Neural progenitor cell (in vitro differentiated cells): ENCODE results near the gene CALCOCO2. TPM values are rescaled to one million over a fixed set of nuclear protein-coding genes. Genes with fewer than 3 reads are reported as not detected.

Experiments
- DNase-seq: peaks from one replicate; pipeline ENCODE4 v3.0.0-alpha.2; 2016; ENCODE audit warnings: low spot score
- H2AFZ ChIP-seq: fragments of 200-600 bp; sonication (generic); replicated peaks from 2 replicates; pipeline ENCODE4 v1.6.1; 2016; ENCODE audit warnings: antibody characterized with exemption
- H3F3A ChIP-seq: fragments of 200-600 bp; sonication (generic); 2 replicates; pipeline ENCODE4 v1.6.1; 2016; ENCODE audit warnings: antibody characterized with exemption, low read depth
- H3K27ac ChIP-seq: fragments of 200-600 bp; sonication (generic); 2 replicates; pipeline ENCODE4 v1.5.1; 2016; ENCODE audit warnings: mild to moderate bottlenecking
- H3K27me3 ChIP-seq: fragments of 200-600 bp; sonication (generic); 2 replicates; pipeline ENCODE4 v1.6.1; 2016; ENCODE audit warnings: mild to moderate bottlenecking, moderate library complexity
- H3K36me3 ChIP-seq: fragments of 200-600 bp; sonication (generic); 2 replicates; pipeline ENCODE4 v1.5.1; 2016
- H3K4me1 ChIP-seq: fragments of 200-600 bp; sonication (generic); 2 replicates; pipeline ENCODE4 v1.6.1; 2016; ENCODE audit warnings: mixed run types
- H3K4me2 ChIP-seq: fragments of 200-600 bp; sonication (generic); 2 replicates; pipeline ENCODE4 v1.6.1; 2016
- H3K4me3 ChIP-seq: fragments of 200-600 bp; sonication (generic); 2 replicates; pipeline ENCODE4 v1.5.1; 2016
- H3K79me2 ChIP-seq: fragments of 200-600 bp; sonication (generic); 2 replicates; pipeline ENCODE4 v1.6.1; 2016; ENCODE audit warnings: low read depth
- H3K9ac ChIP-seq: fragments of 200-600 bp; sonication (generic); 2 replicates; pipeline ENCODE4 v1.6.1; 2016
- H3K9me3 ChIP-seq: fragments of 200-600 bp; sonication (generic); 2 replicates; pipeline ENCODE4 v1.5.1; 2016; ENCODE audit warnings: low read depth
- H4K20me1 ChIP-seq: fragments of 200-600 bp; sonication (generic); 2 replicates; pipeline ENCODE4 v1.6.1; 2016; ENCODE audit warnings: low read depth
- H3K27ac Mint-ChIP-seq: 3 replicates; pipeline ENCODE4 v1.8.0; 2021; ENCODE audit warnings: mixed read lengths
- H3K27me3 Mint-ChIP-seq: 2 replicates; pipeline ENCODE4 v1.8.0; 2022; ENCODE audit warnings: low read depth, mild to moderate bottlenecking, inconsistent platforms, moderate library complexity, mixed read lengths; ENCODE audit not compliant: insufficient read depth
- H3K36me3 Mint-ChIP-seq: 3 replicates; pipeline ENCODE4 v1.8.0; 2021; ENCODE audit warnings: mixed read lengths
- H3K4me1 Mint-ChIP-seq: 3 replicates; pipeline ENCODE4 v1.8.0; 2021; ENCODE audit warnings: mixed read lengths
- H3K4me3 Mint-ChIP-seq: 3 replicates; pipeline ENCODE4 v1.8.0; 2021; ENCODE audit warnings: mild to moderate bottlenecking, moderate library complexity, mixed read lengths
- H3K9me3 Mint-ChIP-seq: 3 replicates; pipeline ENCODE4 v1.8.0; 2020; ENCODE audit warnings: mixed read lengths
- EZH2 ChIP-seq: fragments of 200-600 bp; sonication (generic); IDR thresholded peaks from 2 replicates; pipeline ENCODE4 v1.6.1; 2017; ENCODE audit warnings: antibody characterized with exemption, mild to moderate bottlenecking, moderate library complexity
- EZH2phosphoT487 ChIP-seq: fragments of 200-600 bp; sonication (generic); IDR thresholded peaks from 2 replicates; pipeline ENCODE4 v1.6.1; 2017; ENCODE audit warnings: antibody characterized with exemption
- total RNA-seq: library from RNA; depleted of rRNA; stranded (reverse); fragments of >200 nt; gene quantifications from 2 replicates; pipeline ENCODE4 v1.2.3, GENCODE V29; 2015; ENCODE audit warnings: low replicate concordance
- TF ChIP-seq, protein P1 (sequence below): fragments of 200-600 bp; sonication (generic); IDR thresholded peaks from 2 replicates; pipeline ENCODE4 v1.5.1; 2017; ENCODE audit warnings: antibody characterized with exemption, mild to moderate bottlenecking

CALCOCO2 gene
- total RNA-seq, 1 donor from 2014 or later: 34.1 TPM

DNA sequence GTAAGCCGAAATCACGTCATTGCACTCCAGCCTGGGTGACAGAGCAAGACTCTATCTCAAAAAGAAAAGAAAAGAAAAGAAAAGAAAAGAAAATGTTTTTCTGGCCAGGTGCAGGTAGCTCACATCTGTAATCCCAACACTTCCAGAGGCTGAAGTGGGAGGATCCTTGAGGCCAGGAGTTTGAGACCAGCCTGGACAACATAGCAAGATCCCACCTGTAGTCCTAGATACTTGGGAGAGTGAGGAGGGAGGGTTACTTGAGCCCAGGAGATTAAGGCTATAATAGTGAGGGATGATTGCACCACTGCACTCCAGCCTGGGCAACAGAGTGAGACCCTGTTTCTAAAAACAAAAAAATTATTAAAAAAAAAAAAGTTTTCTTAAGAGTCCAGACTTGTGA lies 59.3 kb downstream of the CALCOCO2 start:
- H3K4me1 Mint-ChIP-seq: peaks cover 14% of the 10 kb centered on the region
- H3K36me3 Mint-ChIP-seq: no peaks in the 10 kb centered on the region
- H3K27me3 ChIP-seq: no peaks in the 10 kb centered on the region
- H3F3A ChIP-seq: peaks cover 15% of the 10 kb centered on the region
- no peaks in the 10 kb centered on the region for H3K9me3 ChIP-seq
- no peak overlapping the region for H3K9ac ChIP-seq
- no peaks in the 10 kb centered on the region for H3K9me3 Mint-ChIP-seq
- H3K79me2 ChIP-seq: peaks cover 15% of the 10 kb centered on the region
- H2AFZ ChIP-seq: no peak overlapping the region
- no peak overlapping the region for H3K27ac Mint-ChIP-seq
- peaks cover 4% of the 10 kb centered on the region for H3K4me1 ChIP-seq
- no peaks in the 10 kb centered on the region for H3K36me3 ChIP-seq
- peak overlapping the region; percentile 3 for H3K4me3 Mint-ChIP-seq
- TF ChIP-seq EZH2 (no peak), EZH2phosphoT487 (no peak)
- TF ChIP-seq, protein P1, sequence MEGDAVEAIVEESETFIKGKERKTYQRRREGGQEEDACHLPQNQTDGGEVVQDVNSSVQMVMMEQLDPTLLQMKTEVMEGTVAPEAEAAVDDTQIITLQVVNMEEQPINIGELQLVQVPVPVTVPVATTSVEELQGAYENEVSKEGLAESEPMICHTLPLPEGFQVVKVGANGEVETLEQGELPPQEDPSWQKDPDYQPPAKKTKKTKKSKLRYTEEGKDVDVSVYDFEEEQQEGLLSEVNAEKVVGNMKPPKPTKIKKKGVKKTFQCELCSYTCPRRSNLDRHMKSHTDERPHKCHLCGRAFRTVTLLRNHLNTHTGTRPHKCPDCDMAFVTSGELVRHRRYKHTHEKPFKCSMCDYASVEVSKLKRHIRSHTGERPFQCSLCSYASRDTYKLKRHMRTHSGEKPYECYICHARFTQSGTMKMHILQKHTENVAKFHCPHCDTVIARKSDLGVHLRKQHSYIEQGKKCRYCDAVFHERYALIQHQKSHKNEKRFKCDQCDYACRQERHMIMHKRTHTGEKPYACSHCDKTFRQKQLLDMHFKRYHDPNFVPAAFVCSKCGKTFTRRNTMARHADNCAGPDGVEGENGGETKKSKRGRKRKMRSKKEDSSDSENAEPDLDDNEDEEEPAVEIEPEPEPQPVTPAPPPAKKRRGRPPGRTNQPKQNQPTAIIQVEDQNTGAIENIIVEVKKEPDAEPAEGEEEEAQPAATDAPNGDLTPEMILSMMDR: no peak
- no peaks in the 10 kb centered on the region for H3K27me3 Mint-ChIP-seq
- no peak overlapping the region for H3K27ac ChIP-seq
- no peaks in the 10 kb centered on the region for H4K20me1 ChIP-seq
- DNase-seq: no peak
- H3K4me3 ChIP-seq: no peak overlapping the region
- no peak overlapping the region for H3K4me2 ChIP-seq

GRCh38 chr17:48892940-48893645 lies 62.3 kb downstream of the CALCOCO2 start:
- peaks cover 15% of the 10 kb centered on the region for H3K79me2 ChIP-seq
- Mint-ChIP-seq H3K9me3 (no peaks in the 10 kb centered on the region), H3K27me3 (no peaks in the 10 kb centered on the region), H3K4me1 (peaks cover 14% of the 10 kb centered on the region), H3K36me3 (peaks cover 4% of the 10 kb centered on the region), H3K27ac (peak overlapping the region; percentile 48), H3K4me3 (peak overlapping the region; percentile 89)
- H3K4me2 ChIP-seq: peak overlapping the region; percentile 92
- no peak overlapping the region for H3K27ac ChIP-seq
- DNase-seq: no peak
- peaks cover 4% of the 10 kb centered on the region for H3K4me1 ChIP-seq
- H3F3A ChIP-seq: peaks cover 16% of the 10 kb centered on the region
- peak overlapping the region; percentile 48 for H3K9ac ChIP-seq
- no peaks in the 10 kb centered on the region for H3K9me3 ChIP-seq
- no peaks in the 10 kb centered on the region for H3K27me3 ChIP-seq
- H4K20me1 ChIP-seq: no peaks in the 10 kb centered on the region
- no peak overlapping the region for H2AFZ ChIP-seq
- peak overlapping the region; percentile 69 for H3K4me3 ChIP-seq
- TF ChIP-seq EZH2phosphoT487: no peak
- no peaks in the 10 kb centered on the region for H3K36me3 ChIP-seq

GRCh38 chr17:48893646-48894508 lies 63.0 kb downstream of the CALCOCO2 start:
- Histone ChIP-seq H2AFZ (no peak overlapping the region), H3K4me1 (peaks cover 4% of the 10 kb centered on the region), H3K9ac (no peak overlapping the region), H3K4me2 (peak overlapping the region; percentile 92), H3K4me3 (peak overlapping the region; percentile 69), H3K27me3 (no peaks in the 10 kb centered on the region), H4K20me1 (no peaks in the 10 kb centered on the region), H3K79me2 (peaks cover 15% of the 10 kb centered on the region), H3K9me3 (no peaks in the 10 kb centered on the region), H3K27ac (no peak overlapping the region), H3F3A (peaks cover 20% of the 10 kb centered on the region), H3K36me3 (no peaks in the 10 kb centered on the region)
- H3K4me3 Mint-ChIP-seq: peak overlapping the region; percentile 89
- no peak overlapping the region for H3K27ac Mint-ChIP-seq
- no peaks in the 10 kb centered on the region for H3K9me3 Mint-ChIP-seq
- TF ChIP-seq EZH2phosphoT487 (no peak), EZH2 (no peak)
- TF ChIP-seq, protein P1: no peak
- DNase-seq: no peak
- peaks cover 6% of the 10 kb centered on the region for H3K36me3 Mint-ChIP-seq
- peaks cover 14% of the 10 kb centered on the region for H3K4me1 Mint-ChIP-seq
- H3K27me3 Mint-ChIP-seq: no peaks in the 10 kb centered on the region
